Esophagus mucosa (tissue), 1 donor: ENCODE data around the gene NDOR1. TPM values are rescaled to one million over a fixed set of nuclear protein-coding genes. Genes with fewer than 3 reads are reported as not detected.
"Not testable (repeated sequence)": the region's sequence is repeated elsewhere in the genome, so short reads cannot be mapped to it uniquely, and the experiment has no call there.

Experiments
- ATAC-seq: fragments of 200-7000 bp; cut with Tn5 transposase; one replicate; pipeline ENCODE4 v1.9.1; 2020
- total RNA-seq: library from RNA; stranded (reverse); gene quantifications from one replicate; pipeline ENCODE4 v1.2.4, GENCODE V29; 2023
- donor health status: DM: yes; HTN: yes; CAD: no.

Gene NDOR1
- total RNA-seq, 1 donor from 2014 or later = 8.6 TPM

GRCh38 chr9:137245450-137246421 lies 40.2 kb downstream of the NDOR1 start:
- ATAC-seq = no peak

GRCh38 chr9:137247135-137247915 lies 41.8 kb downstream of the NDOR1 start:
- ATAC-seq = no peak

GRCh38 chr9:137247916-137248175 lies 42.3 kb downstream of the NDOR1 start:
- no peak for ATAC-seq

GRCh38 chr9:137250329-137251193 lies 45.1 kb downstream of the NDOR1 start:
- no peak for ATAC-seq

GRCh38 chr9:137251194-137251461 lies 45.6 kb downstream of the NDOR1 start, which contains the start of gene STPG3:
TSS of gene STPG3 (plus strand) at chr9:137251286. CDS start at chr9:137251287, 1 bp downstream.
- ATAC-seq = no peak

GRCh38 chr9:137251490-137252268 lies 46.2 kb downstream of the NDOR1 start:
- no peak for ATAC-seq

- ATAC-seq = no peak
Observed at GRCh38 chr9:137252555-137253506, 47.3 kb downstream of the NDOR1 start.

GRCh38 chr9:137253717-137254623 lies 48.5 kb downstream of the NDOR1 start:
- no peak for ATAC-seq

GRCh38 chr9:137254624-137255447 lies 49.3 kb downstream of the NDOR1 start, which contains the start of gene NELFB:
TSS of gene NELFB (plus strand) at chr9:137255327.
- peak; percentile 83 for ATAC-seq

- peak; percentile 12 for ATAC-seq
Observed at GRCh38 chr9:137255448-137256114, 50.1 kb downstream of the NDOR1 start.

- ATAC-seq = no peak
Observed at GRCh38 chr9:137256362-137256761, 50.9 kb downstream of the NDOR1 start.

- no peak for ATAC-seq
Observed at GRCh38 chr9:137256856-137257255, 51.4 kb downstream of the NDOR1 start.

- not testable (repeated sequence) for ATAC-seq
Observed at GRCh38 chr9:137262173-137262908, 56.8 kb downstream of the NDOR1 start.

GRCh38 chr9:137262909-137263285 lies 57.4 kb downstream of the NDOR1 start:
- no peak for ATAC-seq

GRCh38 chr9:137263506-137263905 lies 58.0 kb downstream of the NDOR1 start:
- no peak for ATAC-seq

- ATAC-seq = no peak
Observed at GRCh38 chr9:137264067-137264466, 58.6 kb downstream of the NDOR1 start.

GRCh38 chr9:137265496-137266161 lies 60.1 kb downstream of the NDOR1 start:
- no peak for ATAC-seq
